A549 treated with CpdA at 1 μM for 4 hours (cell line): Measurements from ENCODE around the gene U2SURP. TPM values are rescaled to one million over a fixed set of nuclear protein-coding genes. Genes with fewer than 3 reads are reported as not detected.

Source experiments
- total RNA-seq: library from RNA; stranded (reverse); fragments of 200-300 nt; extraction: Qiagen RNA extraction; gene quantifications from 5 replicates; pipeline ENCODE4 v1.2.3, GENCODE V29; 2022; ENCODE audit warnings: low read depth

The U2SURP gene
- 68.7 to 112 TPM (median 83.7 TPM) in 5 replicates for total RNA-seq

DNA sequence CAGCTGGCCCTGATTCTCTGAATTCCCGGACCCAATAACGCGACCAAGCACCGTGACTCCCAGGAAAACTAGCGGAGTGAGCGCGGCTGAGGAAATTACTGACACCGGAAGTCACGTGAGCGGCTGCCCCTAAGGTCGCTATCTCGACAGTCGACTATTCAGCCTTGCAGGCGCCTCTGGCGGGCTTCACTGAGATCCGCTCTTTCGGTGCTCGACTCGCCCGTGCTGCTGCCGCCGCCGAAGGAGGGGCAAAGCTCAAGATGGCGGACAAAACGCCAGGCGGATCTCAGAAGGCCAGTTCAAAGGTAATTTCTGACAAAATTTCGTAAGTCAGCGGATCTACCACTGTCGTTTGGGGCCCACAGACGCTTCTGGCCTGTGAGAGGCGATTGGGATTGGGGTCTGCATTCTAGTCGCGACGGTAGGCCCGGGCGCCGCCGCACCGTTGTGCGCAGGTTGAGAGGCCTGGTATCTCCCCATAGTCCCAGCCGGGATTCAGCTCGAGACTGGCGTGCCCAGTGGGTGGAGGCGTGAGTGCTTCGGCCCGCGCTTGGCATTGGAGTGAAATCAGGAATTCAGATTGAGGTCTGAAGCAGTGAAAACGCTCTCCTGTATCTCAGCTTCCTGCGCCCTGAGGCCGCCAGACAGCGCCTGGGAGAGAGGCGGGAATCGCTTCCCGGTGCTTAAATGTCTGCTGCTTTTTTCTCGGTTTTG is at the start of gene U2SURP:
U2SURP (plus strand) TSS at position 202 of the 714 bp plus-strand sequence; CDS start at position 261, 59 bp downstream.

DNA sequence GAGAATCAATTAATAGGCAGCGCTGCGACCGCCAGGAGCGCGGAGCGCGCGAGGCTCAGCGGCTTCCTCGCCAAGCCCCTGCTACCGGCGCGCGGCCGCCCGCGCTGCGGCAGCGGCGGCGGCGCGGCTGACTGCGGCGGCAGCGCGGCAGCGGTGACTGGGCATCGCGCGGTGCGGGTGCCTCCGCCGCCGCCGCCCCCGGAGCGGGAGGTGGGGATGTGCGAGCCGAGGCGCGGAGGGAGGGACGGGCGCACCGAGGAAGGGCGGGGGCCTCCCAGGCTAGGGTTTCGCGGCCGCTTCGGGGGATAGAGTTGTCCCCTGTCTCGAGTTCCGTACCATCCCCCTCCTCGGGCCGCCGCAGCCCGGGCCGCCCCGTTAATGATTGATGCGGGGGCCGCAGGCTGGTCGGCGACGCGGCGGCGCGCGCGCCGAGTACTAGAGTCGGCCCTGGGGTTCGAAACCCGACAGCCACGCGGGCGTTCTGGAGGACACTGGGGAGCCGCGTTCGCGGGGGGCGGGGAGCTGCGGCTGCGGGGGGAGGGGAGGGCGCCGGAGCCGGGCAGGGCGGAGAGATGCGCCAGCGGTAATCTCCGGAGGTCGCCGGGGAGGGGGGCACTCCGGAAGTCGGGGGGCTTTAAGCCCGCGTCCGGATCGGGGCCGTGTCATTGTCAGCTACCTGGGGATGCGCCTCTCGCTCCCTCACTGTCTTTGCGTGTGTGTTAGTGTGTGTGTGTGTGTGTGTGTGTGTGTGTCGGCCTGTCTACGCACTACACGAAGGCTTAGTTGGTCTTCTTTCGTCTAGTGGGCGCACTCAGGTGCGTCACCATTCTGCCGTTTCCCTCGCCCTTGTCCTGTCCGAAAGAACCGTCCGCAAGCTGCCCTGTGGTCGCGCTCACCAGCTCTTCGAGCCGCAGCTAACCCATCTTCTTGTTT is 37.6 kb upstream of the U2SURP start, which contains the start of gene PAQR9:
PAQR9 (minus strand) TSS at position 159 of the 933 bp plus-strand sequence. CDS start 338 bp downstream, outside the sequence.

Other genes with a start within 250 kb of the U2SURP start
- gene PCOLCE2, start 112.5 kb upstream of the U2SURP start, total RNA-seq = 26.5 to 38.8 TPM (median 32.5 TPM) in 5 replicates
- 2.4 to 3.8 TPM (median 3.4 TPM) in 5 replicates for gene PAQR9, start 37.9 kb upstream of the U2SURP start, total RNA-seq
- gene CHST2, start 118.2 kb downstream of the U2SURP start, total RNA-seq = 0.44 to 1.0 TPM (median 0.82 TPM) in 5 replicates